ENCODE measurements around the gene TPI1. TPM values are rescaled to one million over a fixed set of nuclear protein-coding genes. Genes with fewer than 3 reads are reported as not detected.

Gene TPI1
- total and polyA plus RNA-seq, 8 donors, result 394 to 521 (median 444) TPM

- TF ChIP-seq CTCF (IDR thresholded peaks at IDR 0.05), result no peak
- no peak for ATAC-seq
- H3K27me3 ChIP-seq, result no peaks in the 10 kb centered on the region
- DNase-seq, result no peak
- no peak overlapping the region for H3K4me3 ChIP-seq
- H3K4me1 ChIP-seq, result no peaks in the 10 kb centered on the region
- no peaks in the 10 kb centered on the region for H3K36me3 ChIP-seq
- no peak overlapping the region for H3K27ac ChIP-seq
- H3K9me3 ChIP-seq, result no peaks in the 10 kb centered on the region
- intact Hi-C loops (cut with DNase I), result no loop called here
These were observed 27.7 kb upstream of the TPI1 start for GRCh38 chr12:6839482-6840201.

- no peaks in the 10 kb centered on the region for H3K9me3 ChIP-seq
- intact Hi-C loops (cut with DNase I), result no loop called here
- H3K27ac ChIP-seq, result no peak overlapping the region
- H3K36me3 ChIP-seq, result no peaks in the 10 kb centered on the region
- TF ChIP-seq CTCF (IDR thresholded peaks at IDR 0.05), result no peak
- no peak overlapping the region for H3K4me3 ChIP-seq
- no peaks in the 10 kb centered on the region for H3K4me1 ChIP-seq
- no peaks in the 10 kb centered on the region for H3K27me3 ChIP-seq
- DNase-seq (no peak), ATAC-seq (no peak)
These were observed 27.0 kb upstream of the TPI1 start for GRCh38 chr12:6840330-6840729.

GRCh38 chr12:6840761-6841515, 26.4 kb upstream of the TPI1 start, which contains the start of gene GNB3:
GNB3 (plus strand) TSS chr12:6840925; CDS start chr12:6841288, 363 bp downstream.
- H3K4me1 ChIP-seq, result no peaks in the 10 kb centered on the region
- H3K27ac ChIP-seq, result no peak within 1 kb of the TSS
- H3K4me3 ChIP-seq, result no peak within 1 kb of the TSS
- no peaks in the 10 kb centered on the region for H3K9me3 ChIP-seq
- ATAC-seq (no peak), DNase-seq (peak in 1 of 4 donors; percentile 79)
- TF ChIP-seq CTCF (IDR thresholded peaks at IDR 0.05), result no peak
- no peaks in the 10 kb centered on the region for H3K27me3 ChIP-seq
- H3K36me3 ChIP-seq, result peaks cover 0 to 2% of the 10 kb centered on the region in 2 donors
- intact Hi-C loops (cut with DNase I), result no loop called here

GRCh38 chr12:6842075-6842474, 25.3 kb upstream of the TPI1 start:
- Histone ChIP-seq H3K27ac (no peak overlapping the region), H3K4me3 (no peak overlapping the region), H3K4me1 (no peaks in the 10 kb centered on the region), H3K9me3 (no peaks in the 10 kb centered on the region), H3K36me3 (peaks cover 0 to 9% of the 10 kb centered on the region in 2 donors), H3K27me3 (no peaks in the 10 kb centered on the region)
- intact Hi-C loops (cut with DNase I), result no loop called here
- no peak for TF ChIP-seq CTCF (IDR thresholded peaks at IDR 0.05)
- DNase-seq (no peak), ATAC-seq (no peak)

All from left lung (tissue), 10 donors.